Endothelial cell of umbilical vein (primary cell): Measurements from ENCODE around the gene METTL16. TPM values are rescaled to one million over a fixed set of nuclear protein-coding genes. Genes with fewer than 3 reads are reported as not detected.
A peak's percentile ranks its signal among the peaks of the same experiment; 100 is the strongest.

ENCODE experiments used
- BruUV-seq: library from RNA; stranded (reverse); fragments of 400-500 nt; replicated peaks from 2 replicates; lab custom pipeline; 2021; lab: Mats Ljungman, UMichigan
- CTCF ChIA-PET: fragments of 300-600, 350-600 bp; sonication (Branson Sonifier 250); formaldehyde crosslinking; loops from one replicate; lab custom pipeline; 2021; ENCODE audit warnings: antibody characterized with exemption, inconsistent platforms; lab: Charles Lee
- POLR2A ChIA-PET: fragments of 300-600, 350-600 bp; sonication (Branson Sonifier 250); formaldehyde crosslinking; loops from one replicate; lab custom pipeline; 2021; ENCODE audit warnings: antibody characterized with exemption, inconsistent platforms; lab: Charles Lee
- DNase-seq: peaks from one replicate; pipeline ENCODE4 v3.0.0-alpha.2; 2011; ENCODE audit warnings: low read depth, low spot score
- FAIRE-seq: peaks from 2 replicates; lab custom pipeline; 2011; peaks lifted over from hg19 to GRCh38; lab: Jason Lieb, UNC
- H2AFZ ChIP-seq: 2 replicates; pipeline ENCODE4 v1.6.0; 2012; ENCODE audit warnings: low read depth, low read length, control low read depth, inconsistent platforms
- H3K27ac ChIP-seq: 2 replicates; pipeline ENCODE4 v1.5.1; 2011; ENCODE audit warnings: low read depth, mild to moderate bottlenecking, control low read depth, low read length, moderate library complexity; ENCODE audit not compliant: insufficient read depth
- H3K27me3 ChIP-seq, 2 experiments: 2 replicates each; pipeline versions ENCODE4 v1.6.0 to v1.6.1; 2011; ENCODE audit warnings: low read length in 2 of 2, mixed read lengths in 1 of 2; ENCODE audit not compliant: control insufficient read depth in 2 of 2, insufficient read depth in 2 of 2
- H3K36me3 ChIP-seq, 2 experiments: 2 replicates in 1 of 2; 3 replicates in 1 of 2; pipeline ENCODE4 v1.5.1; 2011; ENCODE audit warnings: low read length in 2 of 2, mild to moderate bottlenecking in 1 of 2, moderate library complexity in 1 of 2; ENCODE audit not compliant: control insufficient read depth in 2 of 2, insufficient read depth in 2 of 2; ENCODE audit errors: extremely low read depth in 1 of 2
- H3K4me1 ChIP-seq: 3 replicates; pipeline ENCODE4 v1.5.1; 2011; ENCODE audit warnings: mild to moderate bottlenecking, low read length; ENCODE audit not compliant: control insufficient read depth, insufficient read depth; ENCODE audit errors: extremely low read depth
- H3K4me2 ChIP-seq: 2 replicates; pipeline ENCODE4 v1.6.1; 2011; ENCODE audit warnings: low read length, control low read depth, mixed read lengths; ENCODE audit not compliant: insufficient read depth
- H3K4me3 ChIP-seq, 3 experiments: fragments of 200-600 bp in 1 of 3; sonication (generic), shearing (Covaris generic) in 1 of 3; replicated peaks in 1 of 3; 2 replicates each; pipeline ENCODE4 v1.5.1; 2011 to 2016; ENCODE audit warnings: control low read depth in 3 of 3, low read length in 3 of 3, mild to moderate bottlenecking in 2 of 3, inconsistent platforms in 1 of 3, low read depth in 1 of 3, moderate library complexity in 1 of 3; ENCODE audit not compliant: insufficient read depth in 1 of 3
- H3K79me2 ChIP-seq: 2 replicates; pipeline ENCODE4 v1.6.0; 2012; ENCODE audit warnings: low read length, inconsistent platforms; ENCODE audit not compliant: control insufficient read depth, insufficient read depth
- H3K9ac ChIP-seq: replicated peaks from 2 replicates; pipeline ENCODE3; 2011; ENCODE audit warnings: low read length, control low read depth; ENCODE audit not compliant: insufficient read depth; ENCODE audit errors: extremely low read depth
- H3K9me1 ChIP-seq: replicated peaks from 3 replicates; pipeline ENCODE4 v1.6.0; 2011; ENCODE audit warnings: mild to moderate bottlenecking, low read length; ENCODE audit not compliant: control insufficient read depth, insufficient read depth; ENCODE audit errors: extremely low read depth
- H3K9me3 ChIP-seq: replicated peaks from 2 replicates; pipeline ENCODE4 v1.5.1; 2012; ENCODE audit warnings: low read length, inconsistent platforms; ENCODE audit not compliant: control insufficient read depth, insufficient read depth
- H4K20me1 ChIP-seq: replicated peaks from 2 replicates; pipeline ENCODE3; 2011; ENCODE audit warnings: mild to moderate bottlenecking, low read length; ENCODE audit not compliant: control insufficient read depth, insufficient read depth; ENCODE audit errors: extremely low read depth
- CTCF ChIP-seq, 2 donors: IDR thresholded peaks; 1 replicate in 1 of 2; 2 replicates in 1 of 2; pipeline ENCODE4 v1.5.1; 2011; ENCODE audit warnings: low read length in 2 of 2, mild to moderate bottlenecking in 2 of 2, moderate library complexity in 2 of 2, control low read depth in 1 of 2, inconsistent platforms in 1 of 2, low read depth in 1 of 2; ENCODE audit not compliant: insufficient read depth in 1 of 2; ENCODE audit errors: extremely low read depth in 1 of 2
- EZH2 ChIP-seq: IDR thresholded peaks from 2 replicates; pipeline ENCODE4 v1.6.1; 2012; ENCODE audit warnings: borderline replicate concordance, low read depth, mild to moderate bottlenecking, moderate library complexity, low read length, inconsistent platforms; ENCODE audit not compliant: severe bottlenecking
- FOS ChIP-seq: IDR thresholded peaks from 2 replicates; pipeline ENCODE4 v1.6.1; 2011; ENCODE audit warnings: mild to moderate bottlenecking, low read length, moderate library complexity, borderline replicate concordance; ENCODE audit not compliant: insufficient read depth
- GATA2 ChIP-seq: IDR thresholded peaks from 2 replicates; pipeline ENCODE4 v1.7.0; 2011; ENCODE audit warnings: low read depth, mild to moderate bottlenecking, moderate library complexity, mixed read lengths, low read length; ENCODE audit not compliant: insufficient read length, insufficient read depth
- JUN ChIP-seq: IDR thresholded peaks from 2 replicates; pipeline ENCODE4 v1.6.1; 2011; ENCODE audit warnings: borderline replicate concordance, low read depth; ENCODE audit not compliant: insufficient read length, insufficient read depth
- MAX ChIP-seq: IDR thresholded peaks from 2 replicates; pipeline ENCODE4 v1.6.1; 2011; ENCODE audit not compliant: insufficient read depth, insufficient read length
- MYC ChIP-seq: IDR thresholded peaks from one replicate; pipeline ENCODE4 v1.6.1; 2011; ENCODE audit warnings: mild to moderate bottlenecking, low read depth, low read length
- POLR2A ChIP-seq: IDR thresholded peaks from 2 replicates; pipeline ENCODE4 v1.6.1; 2012; ENCODE audit warnings: low read depth, mild to moderate bottlenecking, control low read depth, low read length
- POLR2AphosphoS5 ChIP-seq: IDR thresholded peaks from 2 replicates; pipeline ENCODE4 v1.6.1; 2012; ENCODE audit warnings: low read depth, mild to moderate bottlenecking, control low read depth, low read length, moderate library complexity; ENCODE audit not compliant: insufficient read depth
- dilution Hi-C: fragments of 300-500 bp; cut with MboI; formaldehyde crosslinking; loops from one replicate; pipeline ENCODE4 v1.15.0; 2019; ENCODE audit warnings: low sequenced_read_pairs; ENCODE audit not compliant: extremely low pct_ligation_motif_present
- intact Hi-C: fragments of 100-400 bp; cut with micrococcal nuclease; formaldehyde crosslinking; loops from one replicate; pipeline ENCODE4 v1.10.0; 2022
- polyA plus RNA-seq, 4 experiments: library from polyadenylated mRNA; depleted of rRNA in 3 of 4; stranded (reverse) in 3 of 4; unstranded in 1 of 4; fragments of >200 nt; gene quantifications; 2 replicates each; pipeline versions ENCODE4 v1.2.1 to v1.2.3, GENCODE V29; 2011 to 2012; ENCODE audit warnings: missing spikeins in 1 of 4
- total RNA-seq: library from RNA; stranded (reverse); gene quantifications from 2 replicates; pipeline ENCODE4 v1.2.3, GENCODE V29; 2021

Gene METTL16
- total and polyA plus RNA-seq, 2 donors (not counting 3 experiments of a cell fraction or from before 2014, with no cell fraction given) = 11.0 to 24.7 TPM

- intact Hi-C loops = loop anchor here (1.0 to 5.0 kb wide), 4 partner anchors 8 to 64 kb away; partner anchors contain the start of genes SGSM2 and TSR1
- Histone ChIP-seq H3K4me2 (peak overlapping the region; percentile 44), H3K27me3 (no peaks in the 10 kb centered on the region), H3K9ac (peak overlapping the region; percentile 74), H3K9me1 (no peaks in the 10 kb centered on the region), H3K4me1 (peaks cover 43% of the 10 kb centered on the region), H3K4me3 (peak overlapping the region; percentile 11 to 69 (median 51)), H2AFZ (peak overlapping the region; percentile 13), H3K79me2 (peaks cover 14% of the 10 kb centered on the region), H4K20me1 (no peaks in the 10 kb centered on the region), H3K9me3 (no peaks in the 10 kb centered on the region), H3K36me3 (no peaks in the 10 kb centered on the region), H3K27ac (peak overlapping the region; percentile 99)
- no peak for TF ChIP-seq MYC
- peak; percentile 78 for TF ChIP-seq MAX
- no peak for TF ChIP-seq POLR2A
- no peak for TF ChIP-seq EZH2
- TF ChIP-seq POLR2AphosphoS5 = peak; percentile 28
- no peak for TF ChIP-seq JUN
- TF ChIP-seq CTCF (IDR thresholded peaks at IDR 0.05; ENCODE audit: extremely low read depth in 1 of 2, insufficient read depth in 1 of 2, low read depth in 1 of 2, low read length in 2 of 2) = no peak
- no peak for TF ChIP-seq FOS
- TF ChIP-seq GATA2 = no peak
- ChIA-PET CTCF (interaction anchor here (1.2 to 4.1 kb wide), 4 partner anchors 9 to 19 kb away, joined by 5 to 47 read pairs (median 22); no protein-coding TSS in a partner anchor), POLR2A (interaction anchor here (1.1 to 1.2 kb wide), 2 partner anchors 9 to 65 kb away, joined by 3 to 10 read pairs; partner anchors contain the start of gene TSR1)
- peak; percentile 100 for DNase-seq
- BruUV-seq = no TSS peak
- dilution Hi-C loops = no loop called here
- FAIRE-seq = peak; percentile 98
Observed at GRCh38 chr17:2401426-2402221, 110.1 kb downstream of the METTL16 start.
